Panc1 (cell line): ENCODE measurements around the gene TTLL11. TPM values are rescaled to one million over a fixed set of nuclear protein-coding genes. Genes with fewer than 3 reads are reported as not detected.

Experiments used
- ATAC-seq: fragments of 200-7000 bp; cut with Tn5 transposase; 2 replicates; pipeline ENCODE4 v1.9.1; 2020; ENCODE audit warnings: mild to moderate bottlenecking, moderate library complexity
- BruUV-seq: library from RNA; stranded (reverse); fragments of 400-500 nt; replicated peaks from 2 replicates; lab custom pipeline; 2021; lab: Mats Ljungman, UMichigan
- CTCF ChIA-PET: fragments of 300-600 bp; sonication (Branson Sonifier 250); formaldehyde crosslinking; loops from one replicate; lab custom pipeline; 2022; ENCODE audit warnings: antibody characterized with exemption; lab: Charles Lee
- POLR2A ChIA-PET: fragments of 300-600 bp; sonication (Branson Sonifier 250); formaldehyde crosslinking; loops from one replicate; lab custom pipeline; 2022; ENCODE audit warnings: antibody characterized with exemption; lab: Charles Lee
- DNase-seq: peaks from one replicate; pipeline ENCODE4 v3.0.0-alpha.2; 2010; ENCODE audit warnings: low read depth, low spot score
- H3K27ac ChIP-seq: 2 replicates; pipeline ENCODE4 v1.5.1; 2011; ENCODE audit warnings: mild to moderate bottlenecking, low read length, inconsistent platforms
- H3K27me3 ChIP-seq: fragments of 200-500 bp; sonication (Bioruptor generic); 2 replicates; pipeline ENCODE4 v1.6.0; 2014; ENCODE audit warnings: low read length, inconsistent platforms; ENCODE audit not compliant: control insufficient read depth, insufficient read depth
- H3K36me3 ChIP-seq: fragments of 200-500 bp; sonication (Bioruptor generic); 2 replicates; pipeline ENCODE4 v1.5.1; 2014; ENCODE audit warnings: inconsistent platforms, mild to moderate bottlenecking, low read length, moderate library complexity; ENCODE audit not compliant: control insufficient read depth, insufficient read depth
- H3K4me1 ChIP-seq: 2 replicates; pipeline ENCODE4 v1.5.1; 2011; ENCODE audit warnings: inconsistent platforms, mild to moderate bottlenecking, low read length, moderate library complexity; ENCODE audit not compliant: control insufficient read depth, insufficient read depth
- H3K4me3 ChIP-seq, 2 experiments: 2 replicates each; pipeline ENCODE4 v1.5.1; 2011 to 2012; ENCODE audit warnings: low read depth in 2 of 2, low read length in 2 of 2, mild to moderate bottlenecking in 2 of 2, inconsistent platforms in 1 of 2, moderate library complexity in 1 of 2
- H3K9me3 ChIP-seq: fragments of 200-500 bp; sonication (Bioruptor generic); 2 replicates; pipeline ENCODE4 v1.5.1; 2014; ENCODE audit warnings: low read depth, mild to moderate bottlenecking, inconsistent platforms, low read length, moderate library complexity; ENCODE audit not compliant: control insufficient read depth, insufficient read depth
- POLR2AphosphoS5 ChIP-seq: IDR thresholded peaks from 2 replicates; pipeline ENCODE4 v1.6.1; 2012; ENCODE audit warnings: mild to moderate bottlenecking, low read depth, low read length, moderate library complexity
- SIN3A ChIP-seq: IDR thresholded peaks from 2 replicates; pipeline ENCODE4 v1.6.1; 2012; ENCODE audit warnings: low read depth, mild to moderate bottlenecking, low read length, moderate library complexity, borderline replicate concordance; ENCODE audit not compliant: insufficient read depth
- TCF7L2 ChIP-seq: IDR thresholded peaks from 2 replicates; pipeline ENCODE4 v1.6.1; 2011; ENCODE audit warnings: mild to moderate bottlenecking, low read depth, low read length, inconsistent platforms
- in situ Hi-C: cut with HindIII; loops from 2 replicates; pipeline ENCODE4 v1.10.0; 2016; ENCODE audit warnings: low sequenced_read_pairs, low pct_unique_long_range_greater_than_20kb
- intact Hi-C: fragments of 100-400 bp; cut with micrococcal nuclease; formaldehyde crosslinking; loops from one replicate; pipeline ENCODE4 v1.10.0; 2022; ENCODE audit not compliant: unreplicated experiment
- total RNA-seq: library from RNA; stranded (reverse); gene quantifications from one replicate; pipeline ENCODE4 v1.2.1, GENCODE V29; 2021; ENCODE audit not compliant: unreplicated experiment
- TF ChIP-seq, protein P1 (sequence below): fragments of 450-650 bp; IDR thresholded peaks from 2 replicates; pipeline ENCODE4 v1.5.1; 2017; ENCODE audit warnings: mild to moderate bottlenecking
- TF ChIP-seq, protein P2 (sequence below), 2 experiments: IDR thresholded peaks; 2 replicates each; pipeline ENCODE4 v1.6.1; 2011 to 2012; ENCODE audit warnings: low read depth in 2 of 2, control low read depth in 1 of 2, low read length in 1 of 2, mild to moderate bottlenecking in 1 of 2, moderate library complexity in 1 of 2; ENCODE audit not compliant: insufficient read depth in 1 of 2

TTLL11 gene
- total RNA-seq, 1 experiment from 2014 or later = 1.1 TPM

DNA sequence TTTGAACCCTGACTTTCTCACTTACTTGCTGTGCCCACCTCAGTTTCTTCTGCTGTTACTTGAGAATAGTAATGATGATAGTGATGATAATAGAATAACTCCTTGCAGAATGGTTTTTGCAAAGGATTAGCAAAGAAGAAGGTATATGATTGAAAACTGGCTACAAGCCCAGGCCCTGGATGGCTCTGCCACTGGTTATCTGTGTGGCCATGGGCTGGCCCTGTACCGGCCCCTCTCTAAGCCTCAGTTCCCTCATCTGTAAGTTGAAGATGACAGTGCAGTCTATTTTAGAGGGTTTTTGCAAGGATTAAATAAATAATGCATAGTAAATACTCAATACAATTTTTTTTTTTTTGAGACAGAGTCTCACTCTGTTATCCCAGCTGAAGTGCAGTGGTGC, 6.2 kb downstream of the TTLL11 start:
- Histone ChIP-seq H3K36me3 (no peaks in the 10 kb centered on the region), H3K27ac (no peak overlapping the region), H3K4me3 (no peak overlapping the region), H3K9me3 (no peaks in the 10 kb centered on the region), H3K27me3 (no peaks in the 10 kb centered on the region), H3K4me1 (no peaks in the 10 kb centered on the region)
- no peak for DNase-seq
- ChIA-PET CTCF (no interaction called here), POLR2A (no interaction called here)
- no peak for ATAC-seq
- intact Hi-C loops (no loop called here), in situ Hi-C loops (no loop called here)
- TF ChIP-seq SIN3A = no peak
- TF ChIP-seq, protein P1, sequence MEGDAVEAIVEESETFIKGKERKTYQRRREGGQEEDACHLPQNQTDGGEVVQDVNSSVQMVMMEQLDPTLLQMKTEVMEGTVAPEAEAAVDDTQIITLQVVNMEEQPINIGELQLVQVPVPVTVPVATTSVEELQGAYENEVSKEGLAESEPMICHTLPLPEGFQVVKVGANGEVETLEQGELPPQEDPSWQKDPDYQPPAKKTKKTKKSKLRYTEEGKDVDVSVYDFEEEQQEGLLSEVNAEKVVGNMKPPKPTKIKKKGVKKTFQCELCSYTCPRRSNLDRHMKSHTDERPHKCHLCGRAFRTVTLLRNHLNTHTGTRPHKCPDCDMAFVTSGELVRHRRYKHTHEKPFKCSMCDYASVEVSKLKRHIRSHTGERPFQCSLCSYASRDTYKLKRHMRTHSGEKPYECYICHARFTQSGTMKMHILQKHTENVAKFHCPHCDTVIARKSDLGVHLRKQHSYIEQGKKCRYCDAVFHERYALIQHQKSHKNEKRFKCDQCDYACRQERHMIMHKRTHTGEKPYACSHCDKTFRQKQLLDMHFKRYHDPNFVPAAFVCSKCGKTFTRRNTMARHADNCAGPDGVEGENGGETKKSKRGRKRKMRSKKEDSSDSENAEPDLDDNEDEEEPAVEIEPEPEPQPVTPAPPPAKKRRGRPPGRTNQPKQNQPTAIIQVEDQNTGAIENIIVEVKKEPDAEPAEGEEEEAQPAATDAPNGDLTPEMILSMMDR = no peak
- TF ChIP-seq POLR2AphosphoS5 = no peak
- TF ChIP-seq TCF7L2 = no peak
- TF ChIP-seq, protein P2, sequence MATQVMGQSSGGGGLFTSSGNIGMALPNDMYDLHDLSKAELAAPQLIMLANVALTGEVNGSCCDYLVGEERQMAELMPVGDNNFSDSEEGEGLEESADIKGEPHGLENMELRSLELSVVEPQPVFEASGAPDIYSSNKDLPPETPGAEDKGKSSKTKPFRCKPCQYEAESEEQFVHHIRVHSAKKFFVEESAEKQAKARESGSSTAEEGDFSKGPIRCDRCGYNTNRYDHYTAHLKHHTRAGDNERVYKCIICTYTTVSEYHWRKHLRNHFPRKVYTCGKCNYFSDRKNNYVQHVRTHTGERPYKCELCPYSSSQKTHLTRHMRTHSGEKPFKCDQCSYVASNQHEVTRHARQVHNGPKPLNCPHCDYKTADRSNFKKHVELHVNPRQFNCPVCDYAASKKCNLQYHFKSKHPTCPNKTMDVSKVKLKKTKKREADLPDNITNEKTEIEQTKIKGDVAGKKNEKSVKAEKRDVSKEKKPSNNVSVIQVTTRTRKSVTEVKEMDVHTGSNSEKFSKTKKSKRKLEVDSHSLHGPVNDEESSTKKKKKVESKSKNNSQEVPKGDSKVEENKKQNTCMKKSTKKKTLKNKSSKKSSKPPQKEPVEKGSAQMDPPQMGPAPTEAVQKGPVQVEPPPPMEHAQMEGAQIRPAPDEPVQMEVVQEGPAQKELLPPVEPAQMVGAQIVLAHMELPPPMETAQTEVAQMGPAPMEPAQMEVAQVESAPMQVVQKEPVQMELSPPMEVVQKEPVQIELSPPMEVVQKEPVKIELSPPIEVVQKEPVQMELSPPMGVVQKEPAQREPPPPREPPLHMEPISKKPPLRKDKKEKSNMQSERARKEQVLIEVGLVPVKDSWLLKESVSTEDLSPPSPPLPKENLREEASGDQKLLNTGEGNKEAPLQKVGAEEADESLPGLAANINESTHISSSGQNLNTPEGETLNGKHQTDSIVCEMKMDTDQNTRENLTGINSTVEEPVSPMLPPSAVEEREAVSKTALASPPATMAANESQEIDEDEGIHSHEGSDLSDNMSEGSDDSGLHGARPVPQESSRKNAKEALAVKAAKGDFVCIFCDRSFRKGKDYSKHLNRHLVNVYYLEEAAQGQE (IDR thresholded peaks at IDR 0.05; ENCODE audit: insufficient read depth in 1 of 2, low read depth in 2 of 2, low read length in 1 of 2) = no peak
- no TSS peak for BruUV-seq

DNA sequence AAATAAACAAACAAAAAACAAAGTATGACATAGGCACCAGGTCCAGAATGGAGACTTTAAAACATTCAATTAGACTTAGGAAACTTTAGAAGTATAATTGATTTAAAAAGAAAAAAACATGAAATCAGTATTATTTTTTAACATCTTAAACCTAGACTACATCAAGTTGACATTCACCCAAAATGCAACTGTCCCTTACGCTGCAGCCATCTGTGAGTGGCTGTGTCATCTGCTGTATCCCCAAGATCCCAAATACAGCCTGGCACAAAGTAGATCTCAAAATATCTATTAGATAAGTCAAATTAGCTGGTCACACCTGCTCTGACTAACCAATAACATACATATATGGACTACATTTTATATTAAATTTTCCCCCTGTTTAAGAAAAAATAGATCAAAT, 7.8 kb downstream of the TTLL11 start:
- intact Hi-C loops = no loop called here
- in situ Hi-C loops = no loop called here
- H3K4me3 ChIP-seq = no peak overlapping the region

More for the DNA sequence above, 7.8 kb downstream of the TTLL11 start:
- BruUV-seq = no TSS peak
- H3K9me3 ChIP-seq = no peaks in the 10 kb centered on the region
- H3K27me3 ChIP-seq = no peaks in the 10 kb centered on the region
- H3K4me1 ChIP-seq = no peaks in the 10 kb centered on the region
- H3K27ac ChIP-seq = no peak overlapping the region
- POLR2A ChIA-PET = no interaction called here
- TF ChIP-seq, protein P2 (IDR thresholded peaks at IDR 0.05; ENCODE audit: insufficient read depth in 1 of 2, low read depth in 2 of 2, low read length in 1 of 2) = no peak
- TF ChIP-seq TCF7L2 (no peak), POLR2AphosphoS5 (no peak), SIN3A (no peak)
- TF ChIP-seq, protein P1 = no peak
- DNase-seq = no peak
- no peak for ATAC-seq
- CTCF ChIA-PET = no interaction called here
- no peaks in the 10 kb centered on the region for H3K36me3 ChIP-seq
